Fibroblast of gingiva (primary cell): ENCODE data around the gene USP44.
A peak's percentile ranks its signal among the peaks of the same experiment; 100 is the strongest.
"Not testable (repeated sequence)": the region's sequence is repeated elsewhere in the genome, so short reads cannot be mapped to it uniquely, and the experiment has no call there.

Source experiments
- DNase-seq: peaks from one replicate; pipeline ENCODE4 v3.0.0-alpha.2; 2011; ENCODE audit warnings: low read depth

USP44 gene

GRCh38 chr12:95506707-95507523 lies 44.4 kb downstream of the USP44 start:
- no peak for DNase-seq

GRCh38 chr12:95505039-95505438 lies 46.2 kb downstream of the USP44 start:
- DNase-seq = no peak

GRCh38 chr12:95504140-95504539 lies 47.1 kb downstream of the USP44 start:
- DNase-seq = no peak

GRCh38 chr12:95499772-95500171 lies 51.5 kb downstream of the USP44 start:
- no peak for DNase-seq

- DNase-seq = no peak
These were observed 52.3 kb downstream of the USP44 start for GRCh38 chr12:95498968-95499367.

GRCh38 chr12:95497031-95497430 lies 54.2 kb downstream of the USP44 start:
- no peak for DNase-seq

GRCh38 chr12:95495433-95495832 lies 55.8 kb downstream of the USP44 start:
- DNase-seq = no peak

- DNase-seq = no peak
These were observed 56.4 kb downstream of the USP44 start for GRCh38 chr12:95494888-95495287.

- DNase-seq = no peak
These were observed 58.8 kb downstream of the USP44 start for GRCh38 chr12:95492462-95492861.

- no peak for DNase-seq
These were observed 64.3 kb downstream of the USP44 start for GRCh38 chr12:95487024-95487423.

- DNase-seq = peak; percentile 58
These were observed 66.8 kb downstream of the USP44 start for GRCh38 chr12:95484524-95484923.

- DNase-seq = not testable (repeated sequence)
These were observed 68.7 kb downstream of the USP44 start for GRCh38 chr12:95482564-95482963.

- DNase-seq = no peak
These were observed 69.4 kb downstream of the USP44 start for GRCh38 chr12:95481888-95482287.

GRCh38 chr12:95481072-95481471 lies 70.2 kb downstream of the USP44 start:
- no peak for DNase-seq

- peak; percentile 8 for DNase-seq
These were observed 71.0 kb downstream of the USP44 start for GRCh38 chr12:95480230-95480629.

GRCh38 chr12:95474660-95474958 lies 76.7 kb downstream of the USP44 start:
- DNase-seq = peak; percentile 6

- peak; percentile 97 for DNase-seq
These were observed 77.2 kb downstream of the USP44 start, which contains the start of gene METAP2 for GRCh38 chr12:95473884-95474659. TSS of gene METAP2 (plus strand) at chr12:95474152. CDS start at chr12:95474180, 28 bp downstream.

- DNase-seq = peak; percentile 31
These were observed 77.9 kb downstream of the USP44 start for GRCh38 chr12:95473231-95473883.

GRCh38 chr12:95470300-95470699 lies 81.0 kb downstream of the USP44 start:
- DNase-seq = no peak
